NOMO-1 treated with dmso at 0.1 percent for 144 hours (cell line): ENCODE measurements around the gene ANKRD63.

Experiments used
- DNase-seq: peaks from one replicate; lab custom pipeline; 2025; ENCODE audit not compliant: unreplicated experiment; lab: John Stamatoyannopoulos, UW

The ANKRD63 gene

DNA sequence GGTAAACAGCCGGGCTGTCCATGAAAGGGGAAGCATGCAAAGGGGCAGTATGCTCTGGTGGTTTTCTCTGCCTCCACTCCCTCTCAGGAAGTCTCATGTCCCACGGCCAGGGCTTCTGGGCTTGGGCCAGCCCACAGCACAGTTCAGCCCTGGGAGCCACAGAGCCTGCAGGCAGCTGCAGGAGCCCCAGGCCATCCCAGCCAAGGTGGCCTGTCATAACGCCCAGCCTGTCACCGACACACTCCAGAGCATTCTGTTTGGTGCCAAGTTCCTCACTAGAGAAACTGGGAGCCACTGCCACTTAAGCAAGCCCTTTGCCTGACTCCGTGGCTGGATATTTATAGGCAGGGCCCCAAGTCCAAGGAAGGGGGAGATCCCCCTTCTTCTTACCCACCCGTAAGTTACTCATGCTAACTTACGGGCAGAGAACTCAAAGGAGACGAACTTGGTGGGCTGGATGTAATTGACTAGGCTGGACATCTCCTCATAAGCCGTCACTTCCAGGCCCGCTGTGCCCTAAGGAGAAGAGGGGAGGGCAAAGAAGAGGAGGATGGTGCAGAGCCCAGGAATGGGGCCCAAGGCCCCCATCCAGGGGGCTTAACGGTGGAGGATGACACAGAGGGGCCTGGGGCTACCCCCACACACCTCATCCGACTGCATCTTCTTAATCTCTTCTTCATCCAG lies 13.2 kb upstream of the ANKRD63 start:
- no peak for DNase-seq

DNA sequence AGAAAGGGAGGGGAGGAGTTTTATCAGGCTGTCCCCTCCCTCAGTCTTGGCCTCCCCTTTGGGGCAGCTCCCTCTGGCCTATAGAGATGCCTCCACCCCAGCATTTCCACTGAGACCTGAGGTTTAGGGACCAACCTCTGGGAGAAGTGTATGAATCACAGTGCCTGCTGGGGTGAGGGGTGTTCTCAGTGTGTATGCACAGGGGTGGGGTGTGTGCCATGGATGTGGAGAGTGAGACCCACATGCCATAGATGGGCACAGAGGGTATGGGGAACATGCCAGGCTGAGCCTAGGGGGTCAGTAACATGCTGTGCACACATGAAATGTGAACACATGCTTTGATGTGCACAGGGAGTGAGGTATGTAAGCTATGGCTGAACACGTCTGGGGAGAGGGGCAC lies 12.4 kb upstream of the ANKRD63 start:
- no peak for DNase-seq

DNA sequence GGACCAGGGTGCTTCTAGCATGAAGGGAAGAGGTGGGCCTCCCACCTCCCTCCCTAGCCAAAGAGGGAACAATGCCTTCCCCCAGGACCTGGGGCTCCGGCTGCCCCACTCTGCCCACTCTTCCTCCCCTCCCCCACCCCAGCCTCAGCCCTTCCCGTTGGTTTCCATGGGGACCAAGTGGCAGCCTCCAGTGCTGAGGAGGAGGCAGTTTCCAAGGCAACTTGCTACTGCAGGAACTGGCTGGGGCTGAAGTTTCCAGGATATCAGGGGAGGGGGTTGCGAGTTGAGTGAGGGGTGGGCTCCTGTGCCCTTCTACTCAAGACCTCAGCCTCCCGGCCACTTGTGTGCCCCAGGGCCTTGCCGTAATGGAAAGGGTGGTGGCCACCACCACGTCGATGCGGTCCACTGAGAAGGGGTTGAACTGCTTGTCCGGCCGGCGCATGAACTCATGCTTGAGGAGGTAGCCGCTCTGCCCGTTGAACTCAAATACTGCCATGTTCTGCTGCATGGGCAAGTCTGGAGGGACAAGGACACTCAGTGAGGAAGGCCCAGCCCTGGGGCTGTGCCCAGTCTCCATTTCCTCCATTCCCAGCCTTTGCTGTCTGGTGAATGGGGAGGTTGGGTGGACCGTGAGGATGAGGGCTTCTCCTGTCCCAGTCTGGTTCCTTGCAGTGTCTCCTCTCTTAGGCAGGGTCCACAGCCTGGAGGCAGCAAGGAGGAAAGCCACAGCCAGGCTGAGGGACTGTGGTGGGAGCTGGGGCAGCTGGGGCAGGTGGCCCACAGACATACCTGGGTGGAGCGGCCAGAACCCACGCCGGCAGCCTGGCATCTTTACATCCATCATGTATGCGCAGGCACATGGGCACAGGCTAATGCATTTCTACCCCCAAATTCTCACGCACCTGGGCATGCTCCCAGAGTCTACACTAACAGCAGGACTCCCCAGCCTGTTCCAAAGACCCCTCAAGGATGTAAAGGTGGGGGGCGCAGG lies 11.3 kb upstream of the ANKRD63 start:
- DNase-seq = no peak

GRCh38 chr15:40293006-40293405 lies 10.1 kb upstream of the ANKRD63 start:
- DNase-seq = no peak

DNA sequence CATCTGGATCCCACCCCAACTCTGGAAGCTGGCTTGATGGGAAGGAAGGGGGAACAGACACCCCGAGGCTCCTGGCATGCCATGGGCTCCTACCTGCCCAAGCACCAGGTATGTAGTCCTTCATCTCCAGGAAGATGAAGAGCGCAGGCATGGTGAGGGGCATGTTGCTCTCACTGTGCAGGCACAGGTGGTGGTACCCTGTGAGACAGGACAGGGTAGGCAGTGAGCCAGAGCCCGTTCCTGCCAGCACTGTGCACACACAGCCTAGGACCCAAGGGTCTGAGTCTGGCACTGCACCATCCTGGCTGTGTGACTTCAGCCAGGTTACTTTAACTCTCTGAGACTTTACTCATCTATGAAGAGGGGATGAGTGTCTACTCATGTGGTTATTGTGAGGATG lies 9.4 kb upstream of the ANKRD63 start:
- DNase-seq = no peak

DNA sequence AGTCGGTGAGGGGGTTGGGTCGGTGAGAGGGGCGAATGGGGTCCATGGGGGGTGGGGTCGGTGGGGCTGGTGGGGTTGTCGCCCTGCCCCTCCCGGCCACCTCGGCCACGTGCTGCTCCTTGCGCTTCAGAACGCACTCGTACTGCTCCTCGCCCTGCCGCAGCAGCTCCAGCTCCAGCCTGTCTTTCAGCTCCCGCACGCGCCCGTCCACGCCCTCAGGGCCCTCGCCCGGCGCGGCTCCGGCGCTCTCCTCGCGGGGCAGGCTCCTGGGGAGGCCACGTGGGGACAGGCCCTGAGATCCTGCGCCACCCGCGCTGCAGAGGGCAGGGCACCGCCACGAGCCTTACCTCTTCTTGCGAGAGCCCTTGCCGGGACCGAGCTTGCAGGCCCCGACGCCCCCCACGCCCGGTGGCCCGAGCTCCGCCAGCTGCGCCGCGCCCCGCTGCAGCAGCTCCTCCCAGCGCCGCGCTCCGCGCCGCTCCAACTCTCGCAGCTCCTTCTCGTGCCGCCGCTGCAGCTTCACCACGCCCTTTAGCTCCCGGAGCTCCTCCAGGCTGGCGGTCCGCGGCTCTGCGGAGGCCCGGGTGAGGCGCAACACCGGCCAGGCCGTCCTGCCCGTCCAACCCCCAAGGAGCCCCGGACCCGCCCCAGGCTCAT lies 8.2 kb upstream of the ANKRD63 start:
- no peak for DNase-seq

GRCh38 chr15:40290545-40290917 lies 7.7 kb upstream of the ANKRD63 start:
- no peak for DNase-seq

- no peak for DNase-seq
These were observed 6.4 kb upstream of the ANKRD63 start for GRCh38 chr15:40289140-40289775.

DNA sequence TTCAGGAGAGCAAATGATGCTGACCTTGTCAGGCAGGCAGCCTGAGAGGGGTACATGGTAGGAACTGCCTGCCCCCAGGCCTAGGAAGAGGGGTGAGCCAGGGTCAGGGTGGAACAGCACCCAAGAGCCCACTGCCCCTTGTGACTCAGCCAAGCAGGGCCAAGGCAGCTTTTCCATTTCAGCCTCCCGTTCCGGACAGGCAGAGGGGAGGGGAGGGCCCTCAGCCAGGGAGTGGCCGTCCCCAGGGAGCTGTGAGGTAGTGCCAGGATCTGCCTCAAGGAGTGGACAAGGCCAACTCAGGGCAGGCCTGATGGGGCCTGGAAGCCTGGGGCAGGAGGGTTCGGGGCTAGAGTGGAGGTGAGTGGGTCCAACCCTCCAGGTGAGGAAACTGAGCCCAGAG lies 5.1 kb upstream of the ANKRD63 start:
- no peak for DNase-seq

GRCh38 chr15:40287505-40287904 lies 4.6 kb upstream of the ANKRD63 start:
- DNase-seq = no peak

DNA sequence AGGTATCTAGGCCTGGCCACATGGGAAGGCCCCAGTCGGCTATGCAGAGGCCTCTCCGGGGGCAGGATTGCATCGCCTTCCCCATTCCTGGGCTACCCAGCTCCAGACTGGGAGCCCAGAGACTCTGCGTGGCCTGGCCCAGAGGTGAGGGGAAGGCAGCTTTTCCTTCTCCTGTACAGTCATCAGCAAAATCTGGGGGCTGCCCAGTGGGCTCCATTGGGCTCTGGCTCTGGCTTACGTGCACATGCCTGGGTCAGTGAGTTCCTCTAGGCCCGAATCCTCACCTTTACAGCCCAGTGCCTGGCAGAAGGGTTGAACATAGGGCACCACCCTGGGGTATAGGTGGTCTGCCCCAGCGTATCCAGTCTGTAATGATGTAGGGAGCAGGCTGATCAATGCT lies 3.9 kb upstream of the ANKRD63 start:
- DNase-seq = no peak

- DNase-seq = no peak
These were observed 3.2 kb upstream of the ANKRD63 start for GRCh38 chr15:40286061-40286532.

- no peak for DNase-seq
These were observed 2.7 kb upstream of the ANKRD63 start for GRCh38 chr15:40285554-40286011.

- DNase-seq = no peak
These were observed 2.3 kb upstream of the ANKRD63 start for GRCh38 chr15:40285151-40285550.

GRCh38 chr15:40283615-40284300 lies 894 bp upstream of the ANKRD63 start:
- no peak for DNase-seq

- DNase-seq = peak; percentile 33
These were observed 556 bp downstream of the ANKRD63 start for GRCh38 chr15:40282147-40282868.

DNA sequence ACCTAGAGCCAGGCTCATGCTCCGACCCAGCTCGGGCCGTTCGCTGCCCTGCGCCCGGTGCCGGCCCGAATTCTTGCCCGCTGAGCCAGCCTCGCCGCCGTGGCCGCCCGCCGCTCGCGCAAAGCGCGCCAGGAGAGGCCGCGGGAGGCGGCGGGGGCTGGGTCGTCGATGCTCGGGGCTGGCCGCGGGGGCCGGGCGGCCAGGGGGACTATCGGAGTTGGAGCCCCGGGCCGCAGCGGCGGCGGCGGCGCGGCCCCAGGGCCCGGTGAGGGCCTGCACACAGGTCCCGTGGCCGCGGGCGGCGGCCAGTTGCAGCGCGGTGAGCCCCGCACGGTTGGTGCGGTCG lies 1.1 kb downstream of the ANKRD63 start:
- DNase-seq = no peak

DNA sequence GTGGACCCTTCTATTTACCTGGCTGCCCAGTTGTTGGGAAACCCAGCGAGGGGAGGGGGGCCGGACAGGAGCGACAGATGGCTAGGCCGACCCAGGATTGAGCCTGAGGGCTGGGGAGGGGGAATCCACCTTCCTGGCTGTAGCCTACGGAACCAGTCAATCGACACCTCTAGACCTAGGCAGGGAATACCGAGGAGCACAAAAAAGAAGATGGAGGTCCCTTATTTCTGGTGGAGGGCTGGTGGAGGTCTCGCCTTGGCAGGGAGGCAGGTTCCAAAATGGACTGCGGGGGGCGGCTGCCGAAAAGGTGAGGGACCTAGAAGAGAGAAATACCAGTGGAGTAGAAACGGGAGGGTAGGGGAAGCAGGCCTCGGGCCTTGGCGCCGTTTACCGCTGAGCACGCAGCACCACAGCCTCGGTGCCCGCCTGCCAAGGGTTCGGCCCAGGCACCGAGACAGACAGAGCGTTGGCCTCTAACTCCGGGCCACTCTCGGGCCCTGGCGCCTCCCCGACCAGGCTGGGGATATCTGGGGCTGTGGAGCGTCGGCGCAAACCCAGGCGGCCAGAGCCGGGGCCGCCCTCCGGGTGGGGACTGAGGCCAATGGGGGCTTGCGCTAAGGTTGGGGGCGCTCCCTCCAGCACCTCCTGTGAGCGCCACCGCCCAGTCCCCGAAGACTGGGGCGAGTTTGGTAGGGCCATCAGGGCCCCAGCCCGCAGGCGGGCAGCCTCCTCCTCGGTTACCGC lies 1.6 kb downstream of the ANKRD63 start:
- DNase-seq = no peak
